WTC11 (cell line): ENCODE results near the gene SLC6A9. TPM values are rescaled to one million over a fixed set of nuclear protein-coding genes. Genes with fewer than 3 reads are reported as not detected.

Experiments
- ATAC-seq: fragments of 200-7000 bp; cut with Tn5 transposase; 2 replicates; pipeline ENCODE4 v1.10.0; 2021; ENCODE audit warnings: mild to moderate bottlenecking, moderate library complexity
- CTCF ChIA-PET: fragments of 300-600 bp; sonication (Branson Sonifier 250); formaldehyde crosslinking; loops from one replicate; lab custom pipeline; 2021; ENCODE audit warnings: antibody characterized with exemption; lab: Charles Lee
- POLR2A ChIA-PET: fragments of 350-600 bp; sonication (Branson Sonifier 250); formaldehyde crosslinking; loops from one replicate; lab custom pipeline; 2021; ENCODE audit warnings: antibody characterized with exemption; lab: Charles Lee
- DNase-seq: peaks from one replicate; pipeline ENCODE4 v3.0.0; 2021; ENCODE audit warnings: low spot score
- H3K27ac Mint-ChIP-seq: 2 replicates; pipeline ENCODE4 v1.8.0; 2021; ENCODE audit warnings: mixed read lengths
- H3K27me3 Mint-ChIP-seq: 2 replicates; pipeline ENCODE4 v1.8.0; 2021; ENCODE audit warnings: low read depth, mild to moderate bottlenecking, moderate library complexity, mixed read lengths
- H3K36me3 Mint-ChIP-seq: 2 replicates; pipeline ENCODE4 v1.8.0; 2021; ENCODE audit warnings: mixed read lengths
- H3K4me1 Mint-ChIP-seq: 2 replicates; pipeline ENCODE4 v1.8.0; 2022; ENCODE audit warnings: mixed read lengths
- H3K4me3 Mint-ChIP-seq: 2 replicates; pipeline ENCODE4 v1.8.0; 2021; ENCODE audit warnings: mild to moderate bottlenecking, moderate library complexity, mixed read lengths
- H3K9me3 Mint-ChIP-seq: 2 replicates; pipeline ENCODE4 v1.8.0; 2021; ENCODE audit warnings: mixed read lengths
- CREM ChIP-seq: sonication (generic); formaldehyde crosslinking; IDR thresholded peaks from 2 replicates; pipeline ENCODE4 v1.8.1; 2022; ENCODE audit warnings: mild to moderate bottlenecking, missing genetic modification reagents, moderate library complexity
- ESRRA ChIP-seq: sonication (generic); formaldehyde crosslinking; IDR thresholded peaks from 2 replicates; pipeline ENCODE4 v1.8.1; 2022; ENCODE audit warnings: mild to moderate bottlenecking, missing genetic modification reagents, borderline replicate concordance
- FOXJ3 ChIP-seq: sonication (generic); formaldehyde crosslinking; IDR thresholded peaks from 2 replicates; pipeline ENCODE4 v1.9.0; 2021; ENCODE audit warnings: missing genetic modification reagents, mild to moderate bottlenecking, borderline replicate concordance
- MXD4 ChIP-seq: fragments of 250-450 bp; sonication (Bioruptor Pico); IDR thresholded peaks from 2 replicates; pipeline ENCODE4 v1.8.0; 2021; ENCODE audit warnings: mild to moderate bottlenecking, moderate library complexity, borderline replicate concordance
- NFYB ChIP-seq: sonication (generic); formaldehyde crosslinking; conservative IDR thresholded peaks from 2 replicates; pipeline ENCODE4 v1.8.0; 2022; ENCODE audit warnings: low read depth, missing genetic modification reagents
- RORB ChIP-seq: fragments of 250-450 bp; sonication (Bioruptor Pico); IDR thresholded peaks from 2 replicates; pipeline ENCODE4 v1.9.0; 2021; ENCODE audit warnings: mild to moderate bottlenecking
- SMAD4 ChIP-seq: sonication (generic); formaldehyde crosslinking; IDR thresholded peaks from 2 replicates; pipeline ENCODE4 v1.8.0; 2022; ENCODE audit warnings: mild to moderate bottlenecking, missing genetic modification reagents
- SOX15 ChIP-seq: fragments of 250-450 bp; sonication (Bioruptor Pico); IDR thresholded peaks from 2 replicates; pipeline ENCODE4 v1.9.0; 2021; ENCODE audit warnings: mild to moderate bottlenecking
- SP1 ChIP-seq: sonication (generic); formaldehyde crosslinking; conservative IDR thresholded peaks from 2 replicates; pipeline ENCODE4 v1.8.1; 2022; ENCODE audit warnings: missing genetic modification reagents
- TEAD4 ChIP-seq: sonication (generic); formaldehyde crosslinking; IDR thresholded peaks from 2 replicates; pipeline ENCODE4 v1.8.0; 2022; ENCODE audit warnings: mild to moderate bottlenecking, missing genetic modification reagents
- ZNF416 ChIP-seq: fragments of 250-450 bp; sonication (Bioruptor Pico); IDR thresholded peaks from 2 replicates; pipeline ENCODE4 v1.9.0; 2021; ENCODE audit warnings: mild to moderate bottlenecking, inconsistent platforms
- total RNA-seq: library from RNA; stranded (reverse); gene quantifications from 3 replicates; pipeline ENCODE4 v1.2.3, GENCODE V29; 2021
- TF ChIP-seq, protein P1 (sequence below): sonication (generic); formaldehyde crosslinking; IDR thresholded peaks from 2 replicates; pipeline ENCODE4 v1.8.0; 2022; ENCODE audit warnings: mild to moderate bottlenecking, missing genetic modification reagents
- TF ChIP-seq, protein P2 (sequence below): sonication (generic); formaldehyde crosslinking; IDR thresholded peaks from 2 replicates; pipeline ENCODE4 v1.8.1; 2022; ENCODE audit warnings: low read depth, missing genetic modification reagents, borderline replicate concordance
- TF ChIP-seq, protein P3 (sequence below): sonication (generic); formaldehyde crosslinking; IDR thresholded peaks from 2 replicates; pipeline ENCODE4 v1.8.1; 2023; ENCODE audit warnings: mild to moderate bottlenecking, moderate library complexity, missing genetic modification reagents
- TF ChIP-seq, protein P4 (sequence below): fragments of 250-450 bp; sonication (Bioruptor Pico); IDR thresholded peaks from 2 replicates; pipeline ENCODE4 v1.9.0; 2021; ENCODE audit warnings: moderate library complexity, mild to moderate bottlenecking, inconsistent platforms, borderline replicate concordance
- TF ChIP-seq, protein P5 (sequence below): fragments of 250-450 bp; sonication (Bioruptor Pico); conservative IDR thresholded peaks from 2 replicates; pipeline ENCODE4 v1.9.0; 2021; ENCODE audit warnings: mild to moderate bottlenecking
- TF ChIP-seq, protein P6 (sequence below): fragments of 200-600 bp; IDR thresholded peaks from 2 replicates; pipeline ENCODE4 v1.8.0; 2022; ENCODE audit warnings: antibody characterized with exemption
- TF ChIP-seq, protein P7 (sequence below): fragments of 250-450 bp; sonication (Bioruptor Pico); IDR thresholded peaks from 2 replicates; pipeline ENCODE4 v1.9.0; 2021; ENCODE audit warnings: mild to moderate bottlenecking
- TF ChIP-seq, protein P8 (sequence below): sonication (generic); formaldehyde crosslinking; IDR thresholded peaks from 2 replicates; pipeline ENCODE4 v1.8.0; 2022; ENCODE audit warnings: mild to moderate bottlenecking, missing genetic modification reagents

Gene SLC6A9
- total RNA-seq, 1 experiment from 2014 or later = 14.4 TPM

DNA sequence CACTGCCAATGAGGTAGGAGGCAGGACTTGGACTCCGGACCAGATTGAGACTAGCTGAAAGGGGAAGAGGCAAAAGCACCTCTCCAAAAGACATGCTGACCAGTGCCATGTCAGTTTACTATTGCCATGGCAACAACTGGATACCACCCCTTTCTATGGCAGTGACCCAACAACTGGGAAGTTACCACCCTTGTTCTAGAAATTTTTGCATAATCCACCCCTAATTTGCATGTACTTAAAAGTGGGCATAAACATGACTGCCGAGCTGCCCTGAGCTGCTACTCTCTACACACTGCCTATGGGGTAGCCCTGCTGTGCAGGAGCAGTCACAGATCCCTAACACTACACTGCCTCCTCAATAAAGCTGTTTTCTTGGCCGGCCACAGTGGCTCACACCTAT, 19.0 kb upstream of the SLC6A9 start:
- peaks cover 18% of the 10 kb centered on the region for H3K27me3 Mint-ChIP-seq
- no peak overlapping the region for H3K27ac Mint-ChIP-seq
- POLR2A ChIA-PET = no interaction called here
- CTCF ChIA-PET = interaction anchor here (1.3 to 6.8 kb wide), 3 partner anchors 15 to 116 kb away, joined by 4 to 84 read pairs (median 6); no protein-coding TSS in a partner anchor
- H3K4me3 Mint-ChIP-seq = no peak overlapping the region
- no peaks in the 10 kb centered on the region for H3K4me1 Mint-ChIP-seq
- DNase-seq = no peak
- no peak for TF ChIP-seq FOXJ3 (CRISPR knock-in tag)
- TF ChIP-seq NFYB (CRISPR knock-in tag) = no peak
- TF ChIP-seq, protein P1, sequence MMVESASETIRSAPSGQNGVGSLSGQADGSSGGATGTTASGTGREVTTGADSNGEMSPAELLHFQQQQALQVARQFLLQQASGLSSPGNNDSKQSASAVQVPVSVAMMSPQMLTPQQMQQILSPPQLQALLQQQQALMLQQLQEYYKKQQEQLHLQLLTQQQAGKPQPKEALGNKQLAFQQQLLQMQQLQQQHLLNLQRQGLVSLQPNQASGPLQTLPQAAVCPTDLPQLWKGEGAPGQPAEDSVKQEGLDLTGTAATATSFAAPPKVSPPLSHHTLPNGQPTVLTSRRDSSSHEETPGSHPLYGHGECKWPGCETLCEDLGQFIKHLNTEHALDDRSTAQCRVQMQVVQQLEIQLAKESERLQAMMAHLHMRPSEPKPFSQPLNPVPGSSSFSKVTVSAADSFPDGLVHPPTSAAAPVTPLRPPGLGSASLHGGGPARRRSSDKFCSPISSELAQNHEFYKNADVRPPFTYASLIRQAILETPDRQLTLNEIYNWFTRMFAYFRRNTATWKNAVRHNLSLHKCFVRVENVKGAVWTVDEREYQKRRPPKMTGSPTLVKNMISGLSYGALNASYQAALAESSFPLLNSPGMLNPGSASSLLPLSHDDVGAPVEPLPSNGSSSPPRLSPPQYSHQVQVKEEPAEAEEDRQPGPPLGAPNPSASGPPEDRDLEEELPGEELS (CRISPR knock-in tag) = no peak
- TF ChIP-seq MXD4 = no peak
- no peak for TF ChIP-seq ZNF416 (CRISPR knock-in tag)
- TF ChIP-seq, protein P2, sequence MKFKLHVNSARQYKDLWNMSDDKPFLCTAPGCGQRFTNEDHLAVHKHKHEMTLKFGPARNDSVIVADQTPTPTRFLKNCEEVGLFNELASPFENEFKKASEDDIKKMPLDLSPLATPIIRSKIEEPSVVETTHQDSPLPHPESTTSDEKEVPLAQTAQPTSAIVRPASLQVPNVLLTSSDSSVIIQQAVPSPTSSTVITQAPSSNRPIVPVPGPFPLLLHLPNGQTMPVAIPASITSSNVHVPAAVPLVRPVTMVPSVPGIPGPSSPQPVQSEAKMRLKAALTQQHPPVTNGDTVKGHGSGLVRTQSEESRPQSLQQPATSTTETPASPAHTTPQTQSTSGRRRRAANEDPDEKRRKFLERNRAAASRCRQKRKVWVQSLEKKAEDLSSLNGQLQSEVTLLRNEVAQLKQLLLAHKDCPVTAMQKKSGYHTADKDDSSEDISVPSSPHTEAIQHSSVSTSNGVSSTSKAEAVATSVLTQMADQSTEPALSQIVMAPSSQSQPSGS (CRISPR knock-in tag) = no peak
- no peak for TF ChIP-seq TEAD4
- TF ChIP-seq ESRRA (CRISPR knock-in tag) = no peak
- TF ChIP-seq, protein P3, sequence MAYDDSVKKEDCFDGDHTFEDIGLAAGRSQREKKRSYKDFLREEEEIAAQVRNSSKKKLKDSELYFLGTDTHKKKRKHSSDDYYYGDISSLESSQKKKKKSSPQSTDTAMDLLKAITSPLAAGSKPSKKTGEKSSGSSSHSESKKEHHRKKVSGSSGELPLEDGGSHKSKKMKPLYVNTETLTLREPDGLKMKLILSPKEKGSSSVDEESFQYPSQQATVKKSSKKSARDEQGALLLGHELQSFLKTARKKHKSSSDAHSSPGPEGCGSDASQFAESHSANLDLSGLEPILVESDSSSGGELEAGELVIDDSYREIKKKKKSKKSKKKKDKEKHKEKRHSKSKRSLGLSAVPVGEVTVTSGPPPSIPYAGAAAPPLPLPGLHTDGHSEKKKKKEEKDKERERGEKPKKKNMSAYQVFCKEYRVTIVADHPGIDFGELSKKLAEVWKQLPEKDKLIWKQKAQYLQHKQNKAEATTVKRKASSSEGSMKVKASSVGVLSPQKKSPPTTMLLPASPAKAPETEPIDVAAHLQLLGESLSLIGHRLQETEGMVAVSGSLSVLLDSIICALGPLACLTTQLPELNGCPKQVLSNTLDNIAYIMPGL (CRISPR knock-in tag) = no peak
- TF ChIP-seq, protein P4, sequence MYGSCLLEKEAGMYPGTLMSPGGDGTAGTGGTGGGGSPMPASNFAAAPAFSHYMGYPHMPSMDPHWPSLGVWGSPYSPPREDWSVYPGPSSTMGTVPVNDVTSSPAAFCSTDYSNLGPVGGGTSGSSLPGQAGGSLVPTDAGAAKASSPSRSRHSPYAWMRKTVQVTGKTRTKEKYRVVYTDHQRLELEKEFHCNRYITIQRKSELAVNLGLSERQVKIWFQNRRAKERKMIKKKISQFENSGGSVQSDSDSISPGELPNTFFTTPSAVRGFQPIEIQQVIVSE (CRISPR knock-in tag) = no peak
- TF ChIP-seq, protein P5, sequence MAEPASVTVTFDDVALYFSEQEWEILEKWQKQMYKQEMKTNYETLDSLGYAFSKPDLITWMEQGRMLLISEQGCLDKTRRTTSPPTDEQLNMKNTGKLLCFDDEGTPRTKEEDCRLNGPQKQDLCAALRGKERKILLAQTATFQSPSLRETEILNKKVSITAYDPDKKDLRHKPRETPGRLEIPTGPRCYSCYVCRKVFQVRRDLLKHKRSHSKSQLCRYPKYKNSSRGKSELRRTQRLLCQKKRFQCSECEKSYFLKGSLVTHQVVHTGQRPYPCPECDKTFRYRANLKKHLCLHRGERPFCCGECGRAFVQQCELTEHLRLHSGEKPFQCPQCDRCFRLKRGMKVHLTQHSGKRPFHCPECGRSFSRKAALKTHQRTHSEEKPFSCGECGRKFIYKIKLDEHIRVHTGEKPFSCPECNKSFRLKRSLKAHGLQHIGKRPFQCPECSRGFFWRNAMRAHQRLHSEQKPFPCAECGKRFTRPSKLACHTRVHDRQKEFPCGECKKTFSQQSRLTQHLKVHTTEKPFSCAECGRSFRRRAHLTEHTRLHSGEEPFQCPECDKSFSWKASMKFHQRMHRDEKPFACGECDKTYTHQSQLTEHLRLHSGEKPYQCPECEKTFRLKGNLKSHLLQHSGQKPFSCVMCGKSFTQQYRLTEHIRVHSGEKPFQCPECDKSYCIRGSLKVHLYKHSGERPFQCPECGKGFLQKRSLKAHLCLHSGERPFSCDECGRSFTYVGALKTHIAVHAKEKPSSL (CRISPR knock-in tag) = no peak
- no peaks in the 10 kb centered on the region for H3K36me3 Mint-ChIP-seq
- peak; percentile 27 for ATAC-seq
- no peaks in the 10 kb centered on the region for H3K9me3 Mint-ChIP-seq

DNA sequence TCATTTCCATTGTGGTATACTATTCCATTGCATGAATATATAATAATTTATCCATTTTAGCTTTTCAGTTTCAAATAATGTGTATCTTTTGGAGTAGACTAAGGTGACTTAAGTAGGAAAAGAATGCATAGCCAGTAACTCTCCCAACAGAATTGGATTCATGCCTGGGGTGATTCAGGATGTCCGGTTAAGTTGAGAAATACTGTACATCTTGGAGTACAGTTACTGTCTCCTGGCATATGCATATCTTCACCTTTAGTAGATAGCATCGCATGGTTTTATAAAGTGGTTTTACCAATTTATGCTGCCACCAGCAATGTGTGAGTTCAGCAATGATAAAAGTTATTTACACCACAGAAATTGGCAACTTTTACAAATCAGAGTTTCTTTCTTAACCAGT, 18.6 kb upstream of the SLC6A9 start:
- DNase-seq (no peak), ATAC-seq (no peak)
- no peaks in the 10 kb centered on the region for H3K36me3 Mint-ChIP-seq
- H3K27me3 Mint-ChIP-seq = peaks cover 17% of the 10 kb centered on the region
- no peak overlapping the region for H3K4me3 Mint-ChIP-seq
- CTCF ChIA-PET = interaction anchor here (1.3 to 6.8 kb wide), 2 partner anchors 15 to 44 kb away, joined by 4 to 84 read pairs; no protein-coding TSS in a partner anchor
- no peaks in the 10 kb centered on the region for H3K9me3 Mint-ChIP-seq
- no peak for TF ChIP-seq FOXJ3 (CRISPR knock-in tag)
- TF ChIP-seq, protein P6, sequence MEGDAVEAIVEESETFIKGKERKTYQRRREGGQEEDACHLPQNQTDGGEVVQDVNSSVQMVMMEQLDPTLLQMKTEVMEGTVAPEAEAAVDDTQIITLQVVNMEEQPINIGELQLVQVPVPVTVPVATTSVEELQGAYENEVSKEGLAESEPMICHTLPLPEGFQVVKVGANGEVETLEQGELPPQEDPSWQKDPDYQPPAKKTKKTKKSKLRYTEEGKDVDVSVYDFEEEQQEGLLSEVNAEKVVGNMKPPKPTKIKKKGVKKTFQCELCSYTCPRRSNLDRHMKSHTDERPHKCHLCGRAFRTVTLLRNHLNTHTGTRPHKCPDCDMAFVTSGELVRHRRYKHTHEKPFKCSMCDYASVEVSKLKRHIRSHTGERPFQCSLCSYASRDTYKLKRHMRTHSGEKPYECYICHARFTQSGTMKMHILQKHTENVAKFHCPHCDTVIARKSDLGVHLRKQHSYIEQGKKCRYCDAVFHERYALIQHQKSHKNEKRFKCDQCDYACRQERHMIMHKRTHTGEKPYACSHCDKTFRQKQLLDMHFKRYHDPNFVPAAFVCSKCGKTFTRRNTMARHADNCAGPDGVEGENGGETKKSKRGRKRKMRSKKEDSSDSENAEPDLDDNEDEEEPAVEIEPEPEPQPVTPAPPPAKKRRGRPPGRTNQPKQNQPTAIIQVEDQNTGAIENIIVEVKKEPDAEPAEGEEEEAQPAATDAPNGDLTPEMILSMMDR = no peak
- TF ChIP-seq, protein P7, sequence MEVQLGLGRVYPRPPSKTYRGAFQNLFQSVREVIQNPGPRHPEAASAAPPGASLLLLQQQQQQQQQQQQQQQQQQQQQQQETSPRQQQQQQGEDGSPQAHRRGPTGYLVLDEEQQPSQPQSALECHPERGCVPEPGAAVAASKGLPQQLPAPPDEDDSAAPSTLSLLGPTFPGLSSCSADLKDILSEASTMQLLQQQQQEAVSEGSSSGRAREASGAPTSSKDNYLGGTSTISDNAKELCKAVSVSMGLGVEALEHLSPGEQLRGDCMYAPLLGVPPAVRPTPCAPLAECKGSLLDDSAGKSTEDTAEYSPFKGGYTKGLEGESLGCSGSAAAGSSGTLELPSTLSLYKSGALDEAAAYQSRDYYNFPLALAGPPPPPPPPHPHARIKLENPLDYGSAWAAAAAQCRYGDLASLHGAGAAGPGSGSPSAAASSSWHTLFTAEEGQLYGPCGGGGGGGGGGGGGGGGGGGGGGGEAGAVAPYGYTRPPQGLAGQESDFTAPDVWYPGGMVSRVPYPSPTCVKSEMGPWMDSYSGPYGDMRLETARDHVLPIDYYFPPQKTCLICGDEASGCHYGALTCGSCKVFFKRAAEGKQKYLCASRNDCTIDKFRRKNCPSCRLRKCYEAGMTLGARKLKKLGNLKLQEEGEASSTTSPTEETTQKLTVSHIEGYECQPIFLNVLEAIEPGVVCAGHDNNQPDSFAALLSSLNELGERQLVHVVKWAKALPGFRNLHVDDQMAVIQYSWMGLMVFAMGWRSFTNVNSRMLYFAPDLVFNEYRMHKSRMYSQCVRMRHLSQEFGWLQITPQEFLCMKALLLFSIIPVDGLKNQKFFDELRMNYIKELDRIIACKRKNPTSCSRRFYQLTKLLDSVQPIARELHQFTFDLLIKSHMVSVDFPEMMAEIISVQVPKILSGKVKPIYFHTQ = no peak
- no peak for TF ChIP-seq CREM (CRISPR knock-in tag)
- TF ChIP-seq, protein P2 (CRISPR knock-in tag) = no peak
- TF ChIP-seq RORB = no peak
- TF ChIP-seq, protein P8, sequence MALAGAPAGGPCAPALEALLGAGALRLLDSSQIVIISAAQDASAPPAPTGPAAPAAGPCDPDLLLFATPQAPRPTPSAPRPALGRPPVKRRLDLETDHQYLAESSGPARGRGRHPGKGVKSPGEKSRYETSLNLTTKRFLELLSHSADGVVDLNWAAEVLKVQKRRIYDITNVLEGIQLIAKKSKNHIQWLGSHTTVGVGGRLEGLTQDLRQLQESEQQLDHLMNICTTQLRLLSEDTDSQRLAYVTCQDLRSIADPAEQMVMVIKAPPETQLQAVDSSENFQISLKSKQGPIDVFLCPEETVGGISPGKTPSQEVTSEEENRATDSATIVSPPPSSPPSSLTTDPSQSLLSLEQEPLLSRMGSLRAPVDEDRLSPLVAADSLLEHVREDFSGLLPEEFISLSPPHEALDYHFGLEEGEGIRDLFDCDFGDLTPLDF (CRISPR knock-in tag) = no peak
- no peak for TF ChIP-seq SOX15 (CRISPR knock-in tag)
- no peak for TF ChIP-seq SMAD4 (CRISPR knock-in tag)
- TF ChIP-seq SP1 (CRISPR knock-in tag) = no peak
- POLR2A ChIA-PET = no interaction called here
- no peak overlapping the region for H3K27ac Mint-ChIP-seq
- H3K4me1 Mint-ChIP-seq = no peaks in the 10 kb centered on the region
